Astrocyte (in vitro differentiated cells and primary cell): ENCODE measurements around the gene LSM2. TPM values are rescaled to one million over a fixed set of nuclear protein-coding genes. Genes with fewer than 3 reads are reported as not detected.

ENCODE experiments used
- DNase-seq: peaks from one replicate; pipeline ENCODE4 v3.0.0-alpha.2; 2010; ENCODE audit warnings: low read depth
- FAIRE-seq: peaks from 2 replicates; lab custom pipeline; 2011; peaks lifted over from hg19 to GRCh38; lab: Jason Lieb, UNC
- H2AFZ ChIP-seq: 2 replicates; pipeline ENCODE4 v1.6.0; 2012; ENCODE audit warnings: low read depth, low read length, inconsistent platforms
- H3K27ac ChIP-seq: 2 replicates; pipeline ENCODE4 v1.5.1; 2011; ENCODE audit warnings: low read depth, low read length, inconsistent platforms
- H3K27me3 ChIP-seq: 2 replicates; pipeline ENCODE4 v1.6.0; 2011; ENCODE audit warnings: low read length, inconsistent platforms; ENCODE audit not compliant: insufficient read depth
- H3K36me3 ChIP-seq: 2 replicates; pipeline ENCODE4 v1.5.1; 2011; ENCODE audit warnings: low read length, inconsistent platforms; ENCODE audit not compliant: insufficient read depth
- H3K4me1 ChIP-seq: 2 replicates; pipeline ENCODE4 v1.5.1; 2011; ENCODE audit warnings: low read length, inconsistent platforms; ENCODE audit not compliant: insufficient read depth
- H3K4me2 ChIP-seq: 2 replicates; pipeline ENCODE4 v1.6.0; 2012; ENCODE audit warnings: low read length, inconsistent platforms
- H3K4me3 ChIP-seq: 2 replicates; pipeline ENCODE4 v1.5.1; 2011; ENCODE audit warnings: low read depth, mild to moderate bottlenecking, low read length, inconsistent platforms; ENCODE audit not compliant: insufficient read depth
- H3K79me2 ChIP-seq: 2 replicates; pipeline ENCODE4 v1.6.0; 2012; ENCODE audit warnings: mild to moderate bottlenecking, low read length, inconsistent platforms; ENCODE audit not compliant: insufficient read depth
- H3K9ac ChIP-seq: 2 replicates; pipeline ENCODE4 v1.6.0; 2012; ENCODE audit warnings: mild to moderate bottlenecking, low read length, inconsistent platforms
- H3K9me3 ChIP-seq: 2 replicates; pipeline ENCODE4 v1.5.1; 2012; ENCODE audit warnings: low read depth, mild to moderate bottlenecking, low read length, inconsistent platforms; ENCODE audit not compliant: insufficient read depth
- H4K20me1 ChIP-seq: 2 replicates; pipeline ENCODE4 v1.6.0; 2012; ENCODE audit warnings: low read length, inconsistent platforms; ENCODE audit not compliant: insufficient read depth
- H3K27ac Mint-ChIP-seq: one replicate; pipeline ENCODE4 v1.8.0; 2021; ENCODE audit warnings: mild to moderate bottlenecking, mixed read lengths; ENCODE audit not compliant: unreplicated experiment
- H3K27me3 Mint-ChIP-seq: one replicate; pipeline ENCODE4 v1.8.0; 2021; ENCODE audit warnings: low read depth, mixed read lengths; ENCODE audit not compliant: unreplicated experiment
- H3K36me3 Mint-ChIP-seq: one replicate; pipeline ENCODE4 v1.8.0; 2021; ENCODE audit warnings: low read depth, mixed read lengths; ENCODE audit not compliant: unreplicated experiment
- H3K4me1 Mint-ChIP-seq: one replicate; pipeline ENCODE4 v1.8.0; 2021; ENCODE audit warnings: low read depth, mixed read lengths; ENCODE audit not compliant: unreplicated experiment
- H3K4me3 Mint-ChIP-seq: one replicate; pipeline ENCODE4 v1.8.0; 2021; ENCODE audit warnings: mild to moderate bottlenecking, moderate library complexity, mixed read lengths; ENCODE audit not compliant: unreplicated experiment
- H3K9me3 Mint-ChIP-seq: one replicate; pipeline ENCODE4 v1.8.0; 2021; ENCODE audit warnings: mild to moderate bottlenecking, mixed read lengths; ENCODE audit not compliant: unreplicated experiment
- EZH2 ChIP-seq: IDR thresholded peaks from 2 replicates; pipeline ENCODE4 v1.6.1; 2012; ENCODE audit warnings: mild to moderate bottlenecking, low read length, inconsistent platforms; ENCODE audit not compliant: insufficient read depth
- total RNA-seq: library from RNA; stranded (reverse); gene quantifications from 2 replicates; pipeline ENCODE4 v1.2.1, GENCODE V29; 2021
- TF ChIP-seq, protein P1 (sequence below): IDR thresholded peaks from 2 replicates; pipeline ENCODE4 v1.5.1; 2011; ENCODE audit warnings: low read depth, mild to moderate bottlenecking, inconsistent platforms, low read length, moderate library complexity; ENCODE audit not compliant: insufficient read depth

LSM2 gene
- total RNA-seq, 1 donor from 2014 or later = 43.8 TPM

DNA sequence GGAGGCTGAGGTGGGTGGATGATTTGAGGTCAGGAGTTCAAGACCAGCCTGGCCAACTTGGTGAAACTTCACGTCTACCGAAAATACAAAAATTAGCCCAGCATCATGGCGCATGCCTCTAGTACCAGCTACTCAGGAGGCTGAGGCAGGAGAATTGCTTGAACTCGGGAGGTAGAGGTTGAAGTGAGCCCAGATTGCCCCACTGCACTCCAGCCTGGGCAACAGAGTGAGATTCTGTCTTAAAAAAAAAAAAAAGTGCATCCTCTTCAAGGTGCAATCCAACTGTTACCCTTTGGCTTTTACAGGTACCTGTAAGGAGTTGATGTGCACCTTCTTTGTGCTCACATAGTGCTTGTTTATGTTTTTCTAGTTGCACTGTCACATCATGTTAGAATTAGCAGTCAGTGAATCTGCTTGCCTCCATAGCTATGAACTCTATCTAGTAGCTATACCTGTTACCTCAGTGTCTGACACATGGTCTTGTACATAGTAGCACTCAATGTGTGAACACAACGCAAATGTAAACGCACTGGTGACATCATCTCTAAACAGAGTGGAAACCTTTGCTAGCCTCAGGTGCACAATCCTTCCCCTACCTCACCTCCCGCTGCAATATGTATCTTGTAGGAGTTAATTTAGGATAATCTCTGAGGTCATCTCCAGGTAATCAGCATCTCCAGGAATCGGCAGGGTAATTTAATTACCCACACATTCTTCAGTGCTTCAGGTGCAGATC is 57.3 kb downstream of the LSM2 start:
- Histone ChIP-seq H3K4me3 (no peak overlapping the region), H3K27ac (no peak overlapping the region), H3K36me3 (peaks cover 4% of the 10 kb centered on the region), H3K27me3 (no peaks in the 10 kb centered on the region), H3K79me2 (no peaks in the 10 kb centered on the region), H3K9ac (no peak overlapping the region), H2AFZ (no peak overlapping the region), H4K20me1 (no peaks in the 10 kb centered on the region), H3K9me3 (no peaks in the 10 kb centered on the region), H3K4me2 (no peak overlapping the region), H3K4me1 (peaks cover 11% of the 10 kb centered on the region)
- no peaks in the 10 kb centered on the region for H3K27me3 Mint-ChIP-seq
- TF ChIP-seq EZH2 = no peak
- TF ChIP-seq, protein P1, sequence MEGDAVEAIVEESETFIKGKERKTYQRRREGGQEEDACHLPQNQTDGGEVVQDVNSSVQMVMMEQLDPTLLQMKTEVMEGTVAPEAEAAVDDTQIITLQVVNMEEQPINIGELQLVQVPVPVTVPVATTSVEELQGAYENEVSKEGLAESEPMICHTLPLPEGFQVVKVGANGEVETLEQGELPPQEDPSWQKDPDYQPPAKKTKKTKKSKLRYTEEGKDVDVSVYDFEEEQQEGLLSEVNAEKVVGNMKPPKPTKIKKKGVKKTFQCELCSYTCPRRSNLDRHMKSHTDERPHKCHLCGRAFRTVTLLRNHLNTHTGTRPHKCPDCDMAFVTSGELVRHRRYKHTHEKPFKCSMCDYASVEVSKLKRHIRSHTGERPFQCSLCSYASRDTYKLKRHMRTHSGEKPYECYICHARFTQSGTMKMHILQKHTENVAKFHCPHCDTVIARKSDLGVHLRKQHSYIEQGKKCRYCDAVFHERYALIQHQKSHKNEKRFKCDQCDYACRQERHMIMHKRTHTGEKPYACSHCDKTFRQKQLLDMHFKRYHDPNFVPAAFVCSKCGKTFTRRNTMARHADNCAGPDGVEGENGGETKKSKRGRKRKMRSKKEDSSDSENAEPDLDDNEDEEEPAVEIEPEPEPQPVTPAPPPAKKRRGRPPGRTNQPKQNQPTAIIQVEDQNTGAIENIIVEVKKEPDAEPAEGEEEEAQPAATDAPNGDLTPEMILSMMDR = no peak
- no peaks in the 10 kb centered on the region for H3K9me3 Mint-ChIP-seq
- no peaks in the 10 kb centered on the region for H3K36me3 Mint-ChIP-seq
- DNase-seq = no peak
- FAIRE-seq = no peak
- peak overlapping the region; percentile 3 for H3K4me3 Mint-ChIP-seq
- no peak overlapping the region for H3K27ac Mint-ChIP-seq
- H3K4me1 Mint-ChIP-seq = peaks cover 24% of the 10 kb centered on the region

Other genes starting within 250 kb of the LSM2 start
- gene LTA, start 234.7 kb downstream of the LSM2 start, total RNA-seq = not detected in 2 replicates
- 0.79 and 1.2 TPM in 2 replicates for gene TNF, start 231.4 kb downstream of the LSM2 start, total RNA-seq
- gene LTB, start 224.5 kb downstream of the LSM2 start, total RNA-seq = 0.26 and 0.52 TPM in 2 replicates
- not detected in 2 replicates for gene LST1, start 220.7 kb downstream of the LSM2 start, total RNA-seq
- not detected in 2 replicates for gene NCR3, start 214.0 kb downstream of the LSM2 start, total RNA-seq
- not detected in 2 replicates for gene AIF1, start 191.7 kb downstream of the LSM2 start, total RNA-seq
- 180 and 188 TPM in 2 replicates for gene PRRC2A, start 186.3 kb downstream of the LSM2 start, total RNA-seq
- 233 and 247 TPM in 2 replicates for gene BAG6, start 154.3 kb downstream of the LSM2 start, total RNA-seq
- gene APOM, start 151.1 kb downstream of the LSM2 start, total RNA-seq = 0.89 and 1.2 TPM in 2 replicates
- gene C6orf47, start 146.2 kb downstream of the LSM2 start, total RNA-seq = 14.7 and 15.5 TPM in 2 replicates
- gene GPANK1, start 142.0 kb downstream of the LSM2 start, total RNA-seq = 11.7 and 13.8 TPM in 2 replicates
- gene CSNK2B, start 140.9 kb downstream of the LSM2 start, total RNA-seq = 200 and 208 TPM in 2 replicates
- 17.5 and 20.3 TPM in 2 replicates for gene LY6G5B, start 137.0 kb downstream of the LSM2 start, total RNA-seq
- gene LY6G5C, start 125.9 kb downstream of the LSM2 start, total RNA-seq = 2.9 and 3.9 TPM in 2 replicates
- 34.3 and 38.3 TPM in 2 replicates for gene ABHD16A, start 103.6 kb downstream of the LSM2 start, total RNA-seq
- gene LY6G6F, start 100.1 kb downstream of the LSM2 start, total RNA-seq = not detected in 2 replicates
- gene LY6G6D, start 91.6 kb downstream of the LSM2 start, total RNA-seq = not detected in 2 replicates
- gene LY6G6C, start 85.2 kb downstream of the LSM2 start, total RNA-seq = 0.41 and 0.66 TPM in 2 replicates
- not detected in 2 replicates for gene MPIG6B, start 83.6 kb downstream of the LSM2 start, total RNA-seq
- gene DDAH2, start 77.7 kb downstream of the LSM2 start, total RNA-seq = 62.5 and 72.4 TPM in 2 replicates
- gene CLIC1, start 70.4 kb downstream of the LSM2 start, total RNA-seq = 484 and 518 TPM in 2 replicates
- gene MSH5, start 67.0 kb downstream of the LSM2 start, total RNA-seq = 5.7 and 6.8 TPM in 2 replicates
- 0.72 and 1.2 TPM in 2 replicates for gene SAPCD1, start 44.3 kb downstream of the LSM2 start, total RNA-seq
- gene VWA7, start 29.6 kb downstream of the LSM2 start, total RNA-seq = 0.54 and 0.94 TPM in 2 replicates
- 94.8 and 96.3 TPM in 2 replicates for gene VARS1, start 11.2 kb downstream of the LSM2 start, total RNA-seq
- 0.98 and 1.1 TPM in 2 replicates for gene HSPA1L, start 8.3 kb upstream of the LSM2 start, total RNA-seq
- gene HSPA1A, start 8.6 kb upstream of the LSM2 start, total RNA-seq = 52.6 and 52.7 TPM in 2 replicates
- gene HSPA1B, start 20.8 kb upstream of the LSM2 start, total RNA-seq = 64.9 and 77.2 TPM in 2 replicates
- gene NEU1, start 55.9 kb upstream of the LSM2 start, total RNA-seq = 45.0 and 47.3 TPM in 2 replicates
- 0.23 and 0.29 TPM in 2 replicates for gene SLC44A4, start 72.0 kb upstream of the LSM2 start, total RNA-seq
- 32.6 and 35.8 TPM in 2 replicates for gene EHMT2, start 90.7 kb upstream of the LSM2 start, total RNA-seq
- 3.7 and 4.6 TPM in 2 replicates for gene ZBTB12, start 95.1 kb upstream of the LSM2 start, total RNA-seq
- 0.20 and 0.43 TPM in 2 replicates for gene C2, start 120.8 kb upstream of the LSM2 start, total RNA-seq
- 1.0 and 1.4 TPM in 2 replicates for gene CFB, start 139.1 kb upstream of the LSM2 start, total RNA-seq
- gene NELFE, start 152.0 kb upstream of the LSM2 start, total RNA-seq = 47.7 and 48.1 TPM in 2 replicates
- 75.3 and 79.1 TPM in 2 replicates for gene SKIC2, start 152.2 kb upstream of the LSM2 start, total RNA-seq
- gene DXO, start 165.2 kb upstream of the LSM2 start, total RNA-seq = 12.6 and 15.6 TPM in 2 replicates
- 3.8 and 4.6 TPM in 2 replicates for gene C4A, start 175.1 kb upstream of the LSM2 start, total RNA-seq
- 3.2 and 3.7 TPM in 2 replicates for gene C4B, start 207.8 kb upstream of the LSM2 start, total RNA-seq
- 0.11 and 0.46 TPM in 2 replicates for gene CYP21A2, start 231.4 kb upstream of the LSM2 start, total RNA-seq